HepG2 (cell line): ENCODE data around the gene APOD. TPM values are rescaled to one million over a fixed set of nuclear protein-coding genes. Genes with fewer than 3 reads are reported as not detected.
A peak's percentile ranks its signal among the peaks of the same experiment; 100 is the strongest.

Experiments
- ARNT2 ChIP-seq: sonication (generic); formaldehyde crosslinking; IDR thresholded peaks from 2 replicates; pipeline ENCODE4 v1.8.0; 2022; ENCODE audit warnings: mild to moderate bottlenecking, low read depth, missing genetic modification reagents, moderate library complexity
- EHMT2 ChIP-seq: fragments of 200-600 bp; sonication (generic); IDR thresholded peaks from 2 replicates; pipeline ENCODE4 v1.7.0; 2017; ENCODE audit warnings: antibody characterized with exemption, low read depth, low read length, borderline replicate concordance
- MIER2 ChIP-seq: IDR thresholded peaks from 2 replicates; pipeline ENCODE4 v1.6.1; 2016; ENCODE audit warnings: missing biosample characterization, missing genetic modification reagents
- MXD4 ChIP-seq: IDR thresholded peaks from 2 replicates; pipeline ENCODE4 v1.6.1; 2016; ENCODE audit warnings: mild to moderate bottlenecking, missing biosample characterization, missing genetic modification reagents
- NFIB ChIP-seq: sonication (generic); formaldehyde crosslinking; IDR thresholded peaks from 2 replicates; pipeline ENCODE4 v1.9.0; 2021; ENCODE audit warnings: missing genetic modification reagents, mild to moderate bottlenecking, borderline replicate concordance
- RAD51 ChIP-seq: fragments of 450-650 bp; IDR thresholded peaks from 2 replicates; pipeline ENCODE4 v1.6.1; 2016; ENCODE audit warnings: borderline replicate concordance
- SSRP1 ChIP-seq: IDR thresholded peaks from 2 replicates; pipeline ENCODE4 v1.6.1; 2016; ENCODE audit warnings: control low read depth
- ZKSCAN1 ChIP-seq: fragments of 150-350 bp; IDR thresholded peaks from 2 replicates; pipeline ENCODE4 v1.6.1; 2014; ENCODE audit warnings: low read length
- ZKSCAN5 ChIP-seq: sonication (generic); formaldehyde crosslinking; IDR thresholded peaks from 2 replicates; pipeline ENCODE4 v1.5.1; 2020; ENCODE audit warnings: mild to moderate bottlenecking, missing genetic modification reagents
- ZNF282 ChIP-seq: fragments of 450-650 bp; IDR thresholded peaks from 2 replicates; pipeline ENCODE4 v1.6.1; 2018; ENCODE audit not compliant: partially characterized antibody
- ZNF382 ChIP-seq: sonication (generic); formaldehyde crosslinking; IDR thresholded peaks from 2 replicates; pipeline ENCODE4 v1.5.0; 2020; ENCODE audit warnings: missing genetic modification reagents, mild to moderate bottlenecking, borderline replicate concordance
- ZNF644 ChIP-seq: IDR thresholded peaks from 2 replicates; pipeline ENCODE4 v1.6.1; 2016; ENCODE audit warnings: low read depth
- ZNF720 ChIP-seq: sonication (generic); formaldehyde crosslinking; IDR thresholded peaks from 2 replicates; pipeline ENCODE4 v1.4.0; 2020; ENCODE audit warnings: missing genetic modification reagents
- ZNF782 ChIP-seq: sonication (generic); formaldehyde crosslinking; IDR thresholded peaks from 2 replicates; pipeline ENCODE4 v1.4.0; 2020; ENCODE audit warnings: missing genetic modification reagents, mild to moderate bottlenecking, borderline replicate concordance
- polyA plus RNA-seq, 8 experiments: library from polyadenylated mRNA; depleted of rRNA in 3 of 8; stranded (reverse) in 7 of 8; unstranded in 1 of 8; fragments of >200 nt; fragmentation: Illumina TruSeq in 4 of 8; extraction: Trizol in 4 of 8; gene quantifications; 2 replicates each; pipeline versions ENCODE4 v1.2.1 to v1.2.3, GENCODE V29; 2011 to 2016; ENCODE audit warnings: low read depth in 4 of 8, missing spikeins in 1 of 8, mixed read lengths in 1 of 8; ENCODE audit not compliant: insufficient read depth in 1 of 8
- total RNA-seq, 5 experiments: library from RNA; depleted of rRNA; stranded (reverse); fragments of >200 nt; fragmentation: Illumina TruSeq; extraction: Trizol; gene quantifications; 2 replicates each; pipeline ENCODE4 v1.2.3, GENCODE V29; 2016; ENCODE audit warnings: low read depth in 1 of 5
- TF ChIP-seq, protein P1 (sequence below): sonication (generic); formaldehyde crosslinking; IDR thresholded peaks from 2 replicates; pipeline ENCODE4 v1.5.1; 2020; ENCODE audit warnings: missing genetic modification reagents, mild to moderate bottlenecking, borderline replicate concordance
- TF ChIP-seq, protein P2 (sequence below): sonication (generic); formaldehyde crosslinking; IDR thresholded peaks from 2 replicates; pipeline ENCODE4 v1.8.1; 2022; ENCODE audit warnings: low read depth, mild to moderate bottlenecking, missing genetic modification reagents
- TF ChIP-seq, protein P3 (sequence below): sonication (generic); formaldehyde crosslinking; IDR thresholded peaks from 2 replicates; pipeline ENCODE4 v1.4.0; 2020; ENCODE audit warnings: missing genetic modification reagents
- TF ChIP-seq, protein P4 (sequence below): sonication (generic); formaldehyde crosslinking; IDR thresholded peaks from 2 replicates; pipeline ENCODE4 v1.8.1; 2023; ENCODE audit warnings: mild to moderate bottlenecking, inconsistent platforms, moderate library complexity, missing genetic modification reagents, borderline replicate concordance
- TF ChIP-seq, protein P5 (sequence below): sonication (generic); formaldehyde crosslinking; IDR thresholded peaks from 2 replicates; pipeline ENCODE4 v1.4.0; 2020; ENCODE audit warnings: mild to moderate bottlenecking, missing genetic modification reagents
- TF ChIP-seq, protein P6 (sequence below): sonication (generic); formaldehyde crosslinking; IDR thresholded peaks from 2 replicates; pipeline ENCODE4 v1.5.0; 2020; ENCODE audit warnings: missing genetic modification reagents
- TF ChIP-seq, protein P7 (sequence below): sonication (generic); formaldehyde crosslinking; IDR thresholded peaks from 2 replicates; pipeline ENCODE4 v1.5.0; 2020; ENCODE audit warnings: missing genetic modification reagents, mild to moderate bottlenecking, borderline replicate concordance

APOD gene
- total and polyA plus RNA-seq, 2 of the 13 experiments (the other 11 are each of a cell fraction or from before 2014, with no cell fraction given): not detected

DNA sequence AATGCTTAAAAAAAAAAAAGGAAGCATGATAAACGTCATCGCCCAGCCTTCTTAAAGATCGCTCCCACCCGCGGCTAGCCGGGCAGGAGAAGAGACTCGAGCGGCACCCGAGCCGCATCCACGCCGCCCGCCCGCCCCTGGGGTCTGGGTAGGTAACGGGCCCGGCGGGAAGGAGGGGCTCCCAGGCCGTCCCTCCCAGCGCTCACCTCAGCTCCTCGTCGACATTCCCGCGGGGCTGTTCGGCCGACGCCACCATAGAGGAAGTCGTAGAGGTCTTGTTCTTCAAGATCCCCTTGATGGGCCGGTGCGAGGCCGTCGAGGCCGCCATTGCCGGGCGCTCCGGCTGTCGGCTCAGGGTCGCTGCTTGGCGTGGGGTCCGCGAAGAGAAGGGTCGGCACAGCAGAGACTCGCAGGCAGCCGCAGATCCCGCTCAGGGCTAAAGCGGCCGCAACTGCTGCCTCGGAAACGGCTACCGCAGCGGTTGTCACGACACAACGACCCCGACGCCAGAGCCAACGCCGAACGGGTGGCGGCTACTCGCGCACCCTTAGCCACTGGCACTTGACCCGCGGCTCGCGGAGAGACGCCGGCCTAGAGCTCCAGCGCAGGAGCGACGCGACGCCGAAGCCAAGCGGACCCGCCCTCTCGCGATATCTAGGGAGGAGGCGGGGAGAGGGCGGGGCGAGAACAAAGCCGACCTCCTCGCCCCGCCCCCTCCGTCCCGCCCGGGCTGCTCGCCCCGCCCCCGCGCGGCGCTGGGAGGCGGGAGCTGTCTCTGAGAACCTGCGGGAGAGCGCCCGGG is 40.8 kb downstream of the APOD start, which contains the start of gene PPP1R2 (continued):
- TF ChIP-seq, protein P1, sequence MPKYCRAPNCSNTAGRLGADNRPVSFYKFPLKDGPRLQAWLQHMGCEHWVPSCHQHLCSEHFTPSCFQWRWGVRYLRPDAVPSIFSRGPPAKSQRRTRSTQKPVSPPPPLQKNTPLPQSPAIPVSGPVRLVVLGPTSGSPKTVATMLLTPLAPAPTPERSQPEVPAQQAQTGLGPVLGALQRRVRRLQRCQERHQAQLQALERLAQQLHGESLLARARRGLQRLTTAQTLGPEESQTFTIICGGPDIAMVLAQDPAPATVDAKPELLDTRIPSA (CRISPR knock-in tag): no peak
- TF ChIP-seq, protein P2, sequence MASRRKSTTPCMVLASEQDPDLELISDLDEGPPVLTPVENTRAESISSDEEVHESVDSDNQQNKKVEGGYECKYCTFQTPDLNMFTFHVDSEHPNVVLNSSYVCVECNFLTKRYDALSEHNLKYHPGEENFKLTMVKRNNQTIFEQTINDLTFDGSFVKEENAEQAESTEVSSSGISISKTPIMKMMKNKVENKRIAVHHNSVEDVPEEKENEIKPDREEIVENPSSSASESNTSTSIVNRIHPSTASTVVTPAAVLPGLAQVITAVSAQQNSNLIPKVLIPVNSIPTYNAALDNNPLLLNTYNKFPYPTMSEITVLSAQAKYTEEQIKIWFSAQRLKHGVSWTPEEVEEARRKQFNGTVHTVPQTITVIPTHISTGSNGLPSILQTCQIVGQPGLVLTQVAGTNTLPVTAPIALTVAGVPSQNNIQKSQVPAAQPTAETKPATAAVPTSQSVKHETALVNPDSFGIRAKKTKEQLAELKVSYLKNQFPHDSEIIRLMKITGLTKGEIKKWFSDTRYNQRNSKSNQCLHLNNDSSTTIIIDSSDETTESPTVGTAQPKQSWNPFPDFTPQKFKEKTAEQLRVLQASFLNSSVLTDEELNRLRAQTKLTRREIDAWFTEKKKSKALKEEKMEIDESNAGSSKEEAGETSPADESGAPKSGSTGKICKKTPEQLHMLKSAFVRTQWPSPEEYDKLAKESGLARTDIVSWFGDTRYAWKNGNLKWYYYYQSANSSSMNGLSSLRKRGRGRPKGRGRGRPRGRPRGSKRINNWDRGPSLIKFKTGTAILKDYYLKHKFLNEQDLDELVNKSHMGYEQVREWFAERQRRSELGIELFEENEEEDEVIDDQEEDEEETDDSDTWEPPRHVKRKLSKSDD (CRISPR knock-in tag): no peak
- TF ChIP-seq MXD4 (peak; percentile 48; the same call in 1 of the 2 replicates), ZNF720 (CRISPR knock-in tag) (no peak), ZKSCAN1 (no peak), EHMT2 (no peak), NFIB (no peak), ZNF644 (CRISPR knock-in tag) (no peak), MIER2 (no peak), ZNF782 (CRISPR knock-in tag) (peak; percentile 85; the same call in 1 of the 2 replicates), SSRP1 (CRISPR knock-in tag) (no peak), ZNF382 (CRISPR knock-in tag) (no peak), RAD51 (no peak), ARNT2 (CRISPR knock-in tag) (peak; percentile 89), ZKSCAN5 (CRISPR knock-in tag) (no peak), ZNF282 (no peak)
- TF ChIP-seq, protein P3, sequence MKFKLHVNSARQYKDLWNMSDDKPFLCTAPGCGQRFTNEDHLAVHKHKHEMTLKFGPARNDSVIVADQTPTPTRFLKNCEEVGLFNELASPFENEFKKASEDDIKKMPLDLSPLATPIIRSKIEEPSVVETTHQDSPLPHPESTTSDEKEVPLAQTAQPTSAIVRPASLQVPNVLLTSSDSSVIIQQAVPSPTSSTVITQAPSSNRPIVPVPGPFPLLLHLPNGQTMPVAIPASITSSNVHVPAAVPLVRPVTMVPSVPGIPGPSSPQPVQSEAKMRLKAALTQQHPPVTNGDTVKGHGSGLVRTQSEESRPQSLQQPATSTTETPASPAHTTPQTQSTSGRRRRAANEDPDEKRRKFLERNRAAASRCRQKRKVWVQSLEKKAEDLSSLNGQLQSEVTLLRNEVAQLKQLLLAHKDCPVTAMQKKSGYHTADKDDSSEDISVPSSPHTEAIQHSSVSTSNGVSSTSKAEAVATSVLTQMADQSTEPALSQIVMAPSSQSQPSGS: peak; percentile 63
- TF ChIP-seq, protein P4, sequence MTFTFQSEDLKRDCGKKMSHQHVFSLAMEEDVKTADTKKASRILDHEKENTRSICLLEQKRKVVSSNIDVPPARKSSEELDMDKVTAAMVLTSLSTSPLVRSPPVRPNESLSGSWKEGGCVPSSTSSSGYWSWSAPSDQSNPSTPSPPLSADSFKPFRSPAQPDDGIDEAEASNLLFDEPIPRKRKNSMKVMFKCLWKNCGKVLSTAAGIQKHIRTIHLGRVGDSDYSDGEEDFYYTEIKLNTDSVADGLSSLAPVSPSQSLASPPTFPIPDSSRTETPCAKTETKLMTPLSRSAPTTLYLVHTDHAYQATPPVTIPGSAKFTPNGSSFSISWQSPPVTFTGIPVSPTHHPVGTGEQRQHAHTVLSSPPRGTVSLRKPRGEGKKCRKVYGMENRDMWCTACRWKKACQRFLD (CRISPR knock-in tag): no peak
- TF ChIP-seq, protein P5, sequence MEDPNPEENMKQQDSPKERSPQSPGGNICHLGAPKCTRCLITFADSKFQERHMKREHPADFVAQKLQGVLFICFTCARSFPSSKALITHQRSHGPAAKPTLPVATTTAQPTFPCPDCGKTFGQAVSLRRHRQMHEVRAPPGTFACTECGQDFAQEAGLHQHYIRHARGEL (CRISPR knock-in tag): no peak
- TF ChIP-seq, protein P6, sequence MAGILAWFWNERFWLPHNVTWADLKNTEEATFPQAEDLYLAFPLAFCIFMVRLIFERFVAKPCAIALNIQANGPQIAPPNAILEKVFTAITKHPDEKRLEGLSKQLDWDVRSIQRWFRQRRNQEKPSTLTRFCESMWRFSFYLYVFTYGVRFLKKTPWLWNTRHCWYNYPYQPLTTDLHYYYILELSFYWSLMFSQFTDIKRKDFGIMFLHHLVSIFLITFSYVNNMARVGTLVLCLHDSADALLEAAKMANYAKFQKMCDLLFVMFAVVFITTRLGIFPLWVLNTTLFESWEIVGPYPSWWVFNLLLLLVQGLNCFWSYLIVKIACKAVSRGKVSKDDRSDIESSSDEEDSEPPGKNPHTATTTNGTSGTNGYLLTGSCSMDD (CRISPR knock-in tag): 0 out of 2 replicates have a peak, but pooled peaks have one; percentile 81
- TF ChIP-seq, protein P7, sequence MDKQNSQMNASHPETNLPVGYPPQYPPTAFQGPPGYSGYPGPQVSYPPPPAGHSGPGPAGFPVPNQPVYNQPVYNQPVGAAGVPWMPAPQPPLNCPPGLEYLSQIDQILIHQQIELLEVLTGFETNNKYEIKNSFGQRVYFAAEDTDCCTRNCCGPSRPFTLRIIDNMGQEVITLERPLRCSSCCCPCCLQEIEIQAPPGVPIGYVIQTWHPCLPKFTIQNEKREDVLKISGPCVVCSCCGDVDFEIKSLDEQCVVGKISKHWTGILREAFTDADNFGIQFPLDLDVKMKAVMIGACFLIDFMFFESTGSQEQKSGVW (CRISPR knock-in tag): no peak
